Measurements from ENCODE around the gene HYAL2.

DNA sequence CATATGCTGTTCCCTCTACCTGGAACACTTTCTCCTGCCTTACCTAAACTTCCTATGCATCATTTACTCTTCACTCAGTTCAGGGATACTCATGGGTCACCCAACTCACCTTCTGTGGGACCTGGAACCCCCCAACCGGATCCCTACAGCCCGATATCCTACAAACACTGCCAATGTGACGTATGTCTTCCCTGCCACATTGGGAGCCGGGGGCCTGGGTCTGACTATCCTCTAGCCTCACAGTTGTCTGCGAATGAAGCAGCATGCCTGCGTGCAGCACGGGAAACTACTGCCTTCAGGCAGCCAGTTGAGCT is 27.6 kb upstream of the HYAL2 start:
- TF ChIP-seq, protein P1, sequence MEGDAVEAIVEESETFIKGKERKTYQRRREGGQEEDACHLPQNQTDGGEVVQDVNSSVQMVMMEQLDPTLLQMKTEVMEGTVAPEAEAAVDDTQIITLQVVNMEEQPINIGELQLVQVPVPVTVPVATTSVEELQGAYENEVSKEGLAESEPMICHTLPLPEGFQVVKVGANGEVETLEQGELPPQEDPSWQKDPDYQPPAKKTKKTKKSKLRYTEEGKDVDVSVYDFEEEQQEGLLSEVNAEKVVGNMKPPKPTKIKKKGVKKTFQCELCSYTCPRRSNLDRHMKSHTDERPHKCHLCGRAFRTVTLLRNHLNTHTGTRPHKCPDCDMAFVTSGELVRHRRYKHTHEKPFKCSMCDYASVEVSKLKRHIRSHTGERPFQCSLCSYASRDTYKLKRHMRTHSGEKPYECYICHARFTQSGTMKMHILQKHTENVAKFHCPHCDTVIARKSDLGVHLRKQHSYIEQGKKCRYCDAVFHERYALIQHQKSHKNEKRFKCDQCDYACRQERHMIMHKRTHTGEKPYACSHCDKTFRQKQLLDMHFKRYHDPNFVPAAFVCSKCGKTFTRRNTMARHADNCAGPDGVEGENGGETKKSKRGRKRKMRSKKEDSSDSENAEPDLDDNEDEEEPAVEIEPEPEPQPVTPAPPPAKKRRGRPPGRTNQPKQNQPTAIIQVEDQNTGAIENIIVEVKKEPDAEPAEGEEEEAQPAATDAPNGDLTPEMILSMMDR (IDR thresholded peaks at IDR 0.05; ENCODE audit: insufficient read depth, low read length, poor library complexity, severe bottlenecking) = no peak
- no peak for TF ChIP-seq EZH2phosphoT487 (conservative IDR thresholded peaks at IDR 0.05; ENCODE audit: low read length)
